Activated T-cell treated with anti-CD3 and anti-CD28 coated beads, Interleukin-2, amount 50 U/mL, for 72 hours (primary cell): ENCODE results near the gene RAB15. TPM values are rescaled to one million over a fixed set of nuclear protein-coding genes. Genes with fewer than 3 reads are reported as not detected.

Experiments
- ATAC-seq, 2 donors: fragments of 150-1000 bp; cut with Tn5 transposase; replicated peaks in 1 of 2; 2 replicates each; pipeline ENCODE4 v1.10.0; 2021; ENCODE audit warnings: moderate library complexity in 2 of 2, mild to moderate bottlenecking in 1 of 2
- DNase-seq, 2 donors: peaks; one replicate each; pipeline ENCODE4 v3.0.0; 2021 to 2022; ENCODE audit warnings: mixed read lengths in 1 of 2
- H3K27ac Mint-ChIP-seq: one replicate; pipeline ENCODE4 v1.8.0; 2022; ENCODE audit warnings: mild to moderate bottlenecking, moderate library complexity, mixed read lengths
- H3K27me3 Mint-ChIP-seq: one replicate; pipeline ENCODE4 v1.8.0; 2022; ENCODE audit warnings: low read depth, mixed read lengths
- H3K36me3 Mint-ChIP-seq, 2 donors: one replicate each; pipeline ENCODE4 v1.8.0; 2022; ENCODE audit warnings: mixed read lengths in 2 of 2, mild to moderate bottlenecking in 1 of 2; ENCODE audit not compliant: insufficient read depth in 2 of 2
- H3K4me1 Mint-ChIP-seq: one replicate; pipeline ENCODE4 v1.8.0; 2022; ENCODE audit warnings: low read depth, mixed read lengths
- H3K4me3 Mint-ChIP-seq, 2 donors: one replicate each; pipeline ENCODE4 v1.8.0; 2022; ENCODE audit warnings: mild to moderate bottlenecking in 2 of 2, mixed read lengths in 2 of 2, moderate library complexity in 2 of 2
- H3K9me3 Mint-ChIP-seq, 2 donors: one replicate each; pipeline ENCODE4 v1.8.0; 2022; ENCODE audit warnings: mixed read lengths in 2 of 2
- total RNA-seq, 2 donors: library from RNA; stranded (reverse); gene quantifications; one replicate each; pipeline ENCODE4 v1.2.3, GENCODE V29; 2022

RAB15 gene
- total RNA-seq: 1 to 10 TPM; 4.4 to 6.0 TPM

DNA sequence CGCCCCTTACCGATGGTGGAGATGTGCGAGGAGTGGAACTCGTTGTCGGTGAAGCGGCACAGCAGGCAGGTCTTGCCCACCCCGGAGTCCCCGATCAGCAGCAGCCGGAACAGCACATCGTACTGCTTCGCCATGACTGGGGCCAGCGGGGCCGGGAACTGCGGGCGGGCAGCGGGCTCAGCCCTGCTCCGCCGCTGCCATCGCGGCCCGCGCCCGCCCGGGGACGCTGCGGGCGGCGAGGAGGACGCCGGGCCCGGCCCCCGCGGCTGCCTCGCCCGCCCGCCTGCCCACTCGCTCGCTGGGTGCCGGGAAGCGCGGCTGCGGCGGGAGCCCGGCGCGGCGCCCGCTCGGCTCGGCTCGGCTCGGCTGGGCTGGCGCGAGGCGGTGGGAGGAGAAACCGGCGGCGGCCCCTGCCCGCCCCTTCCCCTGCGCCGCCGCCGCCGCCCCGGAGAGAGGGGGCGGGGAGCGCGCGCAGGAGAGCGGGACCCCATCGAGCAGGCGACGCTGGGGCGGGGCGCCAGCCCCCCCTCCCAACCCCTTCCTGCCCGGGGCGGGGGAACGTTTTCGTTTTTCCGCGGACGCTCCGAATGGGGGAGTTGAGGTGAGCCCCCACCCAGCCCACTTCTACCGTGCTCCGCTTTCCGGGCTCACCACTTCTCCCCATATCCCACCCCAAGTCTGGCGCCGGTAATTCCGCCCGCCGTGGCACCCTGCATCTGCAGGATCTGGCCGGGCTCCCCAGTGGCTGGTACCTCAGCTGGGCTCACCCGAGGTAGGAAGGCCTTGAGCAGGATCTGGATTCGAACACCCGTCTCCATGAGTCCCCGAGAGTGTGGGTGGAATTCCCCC is at the start of gene RAB15:
TSS of gene RAB15 (minus strand) at position 394 of the 849 bp plus-strand sequence. CDS start at position 134, 260 bp downstream.
- H3K9me3 Mint-ChIP-seq: no peaks in the 10 kb centered on the region
- H3K27me3 Mint-ChIP-seq: no peaks in the 10 kb centered on the region
- no peaks in the 10 kb centered on the region for H3K36me3 Mint-ChIP-seq
- ATAC-seq (peak; percentile 81 to 87), DNase-seq (peak; percentile 53 to 58)
- peak within 1 kb of the TSS; percentile 79 for H3K27ac Mint-ChIP-seq
- peak within 1 kb of the TSS; percentile 86 to 88 for H3K4me3 Mint-ChIP-seq
- H3K4me1 Mint-ChIP-seq: peaks cover 7% of the 10 kb centered on the region

DNA sequence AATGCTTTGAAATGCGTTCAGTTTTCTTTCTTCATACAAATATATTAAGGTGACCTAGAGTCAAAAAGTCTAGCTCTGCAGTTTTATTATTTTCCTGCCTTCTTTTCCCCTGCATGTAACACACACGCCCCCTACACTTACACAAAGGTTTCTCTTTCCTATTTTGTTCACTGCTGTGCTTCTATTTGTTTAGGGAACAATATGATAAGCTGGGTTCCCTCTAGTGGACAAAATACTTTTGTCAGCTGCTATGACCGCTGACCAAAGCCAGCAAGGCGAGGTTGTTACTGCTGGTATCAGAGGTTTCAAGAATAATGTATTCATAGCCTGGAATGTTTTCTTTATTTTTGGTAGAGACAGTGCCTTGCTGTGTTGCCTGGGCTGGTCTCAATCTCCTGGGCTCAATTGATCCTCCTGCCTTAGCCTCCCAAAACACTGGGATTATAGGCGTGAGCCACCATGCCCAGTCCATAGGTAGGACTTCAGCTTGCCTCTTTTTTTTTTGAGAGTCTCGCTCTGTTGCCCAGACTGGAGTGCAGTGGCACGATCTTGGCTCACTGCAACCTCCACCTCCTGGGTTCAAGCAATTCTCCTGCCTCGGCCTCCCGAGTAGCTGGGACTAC is 47.9 kb upstream of the RAB15 start:
- ATAC-seq (no peak), DNase-seq (no peak)
- no peaks in the 10 kb centered on the region for H3K9me3 Mint-ChIP-seq
- H3K4me1 Mint-ChIP-seq: no peaks in the 10 kb centered on the region
- H3K27me3 Mint-ChIP-seq: no peaks in the 10 kb centered on the region
- peaks cover 1 to 7% of the 10 kb centered on the region in 2 donors for H3K36me3 Mint-ChIP-seq
- no peak overlapping the region for H3K27ac Mint-ChIP-seq
- no peak overlapping the region for H3K4me3 Mint-ChIP-seq

DNA sequence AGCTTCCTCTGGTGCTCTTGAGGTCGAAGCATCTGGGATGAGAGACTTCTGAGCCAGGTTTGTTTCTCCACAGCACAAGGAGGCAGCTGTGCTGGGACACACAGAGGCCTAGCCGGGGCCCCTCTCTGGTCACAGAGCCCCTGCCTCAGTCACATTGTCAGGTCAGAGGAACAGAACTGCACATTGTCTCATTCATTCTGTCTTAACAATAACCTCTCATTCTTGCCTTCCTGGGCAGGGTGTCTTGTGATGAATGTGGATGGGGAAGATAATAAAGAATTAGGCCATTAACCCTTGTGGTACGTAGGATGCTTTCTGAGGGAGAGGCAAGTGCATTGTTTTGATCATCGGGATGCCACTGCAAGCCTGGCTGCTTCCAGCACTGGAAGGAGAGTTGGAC is 44.3 kb upstream of the RAB15 start:
- Mint-ChIP-seq H3K4me3 (no peak overlapping the region), H3K27me3 (no peaks in the 10 kb centered on the region), H3K36me3 (peaks cover 1 to 7% of the 10 kb centered on the region in 2 donors), H3K27ac (no peak overlapping the region), H3K9me3 (no peaks in the 10 kb centered on the region), H3K4me1 (no peaks in the 10 kb centered on the region)
- ATAC-seq (no peak), DNase-seq (no peak)

DNA sequence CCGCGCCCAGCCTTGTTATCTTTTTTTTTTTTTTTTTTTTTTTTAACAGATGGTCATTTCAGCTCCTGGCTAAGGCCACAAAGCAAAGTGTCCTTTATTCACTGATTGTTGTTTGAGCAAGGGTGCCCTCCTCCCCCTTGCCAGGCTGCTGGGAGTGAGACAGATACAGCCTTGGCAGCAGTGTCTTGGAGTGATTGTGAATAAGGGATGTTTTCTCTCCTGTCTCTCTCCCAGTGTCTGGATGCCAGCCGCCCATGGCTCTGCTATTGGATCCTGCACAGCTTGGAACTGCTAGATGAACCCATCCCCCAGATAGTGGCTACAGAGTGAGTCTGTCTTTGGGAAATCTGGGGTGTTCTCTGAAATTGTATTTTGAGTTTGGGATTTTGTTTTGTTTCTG is 43.3 kb upstream of the RAB15 start:
- Mint-ChIP-seq H3K9me3 (no peaks in the 10 kb centered on the region), H3K27me3 (no peaks in the 10 kb centered on the region), H3K36me3 (peaks cover 1 to 8% of the 10 kb centered on the region in 2 donors), H3K4me1 (no peaks in the 10 kb centered on the region), H3K27ac (no peak overlapping the region), H3K4me3 (no peak overlapping the region)
- no peak for ATAC-seq
- DNase-seq: no peak

DNA sequence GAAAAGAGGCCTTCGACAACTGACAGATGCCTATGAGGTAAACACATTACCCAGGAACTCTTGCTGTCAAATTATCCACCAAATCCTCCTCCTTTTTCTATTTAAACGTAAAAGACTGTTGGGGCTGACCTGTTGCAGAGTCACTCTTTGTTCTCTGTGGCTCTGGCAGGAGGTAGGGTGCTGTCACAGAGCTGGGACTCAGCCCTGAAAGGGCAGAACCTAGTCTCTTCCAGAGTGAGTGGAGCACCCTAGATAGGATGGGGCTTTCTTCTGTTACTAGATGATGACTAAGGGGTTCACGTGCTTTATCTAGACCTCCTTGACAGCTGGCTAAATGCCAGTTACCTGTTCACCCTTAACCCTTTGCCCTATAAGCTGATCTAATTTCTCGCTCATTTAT is 40.2 kb upstream of the RAB15 start:
- no peaks in the 10 kb centered on the region for H3K27me3 Mint-ChIP-seq
- H3K27ac Mint-ChIP-seq: no peak overlapping the region
- no peaks in the 10 kb centered on the region for H3K9me3 Mint-ChIP-seq
- DNase-seq (no peak), ATAC-seq (no peak)
- no peaks in the 10 kb centered on the region for H3K4me1 Mint-ChIP-seq
- H3K4me3 Mint-ChIP-seq: no peak overlapping the region
- peaks cover 1 to 8% of the 10 kb centered on the region in 2 donors for H3K36me3 Mint-ChIP-seq

DNA sequence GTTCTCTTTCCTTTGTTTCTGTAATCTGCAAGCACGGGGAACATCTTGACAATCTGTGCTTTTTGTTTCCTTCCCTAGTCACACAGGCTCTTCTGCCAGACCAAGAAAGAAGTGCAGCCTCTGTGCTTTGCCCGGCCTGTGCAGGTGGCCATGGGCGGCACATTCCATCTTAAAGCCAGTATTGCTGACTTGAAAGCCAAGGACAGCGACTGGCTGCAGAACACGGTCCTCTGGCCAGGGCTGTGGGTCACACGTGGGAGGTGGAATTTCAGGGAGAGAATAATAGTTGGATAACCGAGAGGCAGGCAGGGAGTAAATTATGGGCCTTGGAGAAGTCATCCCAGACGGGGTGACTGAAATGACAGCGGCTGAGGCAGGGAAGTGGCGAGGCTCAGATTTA is 39.4 kb upstream of the RAB15 start:
- Mint-ChIP-seq H3K27ac (no peak overlapping the region), H3K27me3 (no peaks in the 10 kb centered on the region), H3K9me3 (no peaks in the 10 kb centered on the region), H3K4me3 (no peak overlapping the region), H3K36me3 (peaks cover 1 to 8% of the 10 kb centered on the region in 2 donors), H3K4me1 (no peaks in the 10 kb centered on the region)
- DNase-seq (no peak), ATAC-seq (no peak)

DNA sequence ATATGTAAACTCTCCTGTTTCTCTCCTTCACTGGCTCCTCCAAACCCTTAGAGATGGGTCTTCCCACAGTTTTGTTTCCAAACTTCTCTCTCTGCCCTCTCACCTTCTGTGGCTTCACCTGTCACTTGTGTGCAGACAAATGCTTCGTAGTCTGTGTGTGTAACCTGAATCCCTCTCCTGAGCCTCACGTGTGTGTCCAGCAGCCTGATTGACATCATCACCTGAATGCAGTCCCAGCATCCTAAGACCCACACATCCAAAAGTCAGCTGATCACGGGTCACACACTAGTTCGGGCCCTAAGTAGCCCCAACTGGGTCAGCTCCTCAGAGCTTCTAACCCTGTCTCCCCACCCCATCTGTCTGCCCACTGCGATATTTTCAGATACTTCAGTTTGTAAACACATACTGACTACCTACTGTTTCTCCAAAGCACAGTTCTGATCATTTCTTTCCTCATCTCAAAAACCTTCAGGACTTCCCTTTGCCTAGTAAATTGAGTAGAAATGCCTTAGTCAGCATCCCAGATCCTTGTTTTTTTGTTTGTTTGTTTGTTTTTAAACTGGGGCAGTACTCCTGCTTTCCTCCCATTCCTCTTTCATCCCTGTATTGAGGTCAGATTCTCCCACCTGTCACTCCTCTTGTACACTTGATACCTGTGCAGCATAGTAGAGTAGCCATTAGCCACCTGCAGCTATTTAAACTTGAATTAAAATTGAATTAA is 38.2 kb upstream of the RAB15 start:
- H3K4me1 Mint-ChIP-seq: peaks cover 7% of the 10 kb centered on the region
- no peak for DNase-seq
- H3K27ac Mint-ChIP-seq: no peak overlapping the region
- H3K36me3 Mint-ChIP-seq: peaks cover 0 to 2% of the 10 kb centered on the region in 2 donors
- no peaks in the 10 kb centered on the region for H3K27me3 Mint-ChIP-seq
- no peaks in the 10 kb centered on the region for H3K9me3 Mint-ChIP-seq
- H3K4me3 Mint-ChIP-seq: no peak overlapping the region
- no peak for ATAC-seq

DNA sequence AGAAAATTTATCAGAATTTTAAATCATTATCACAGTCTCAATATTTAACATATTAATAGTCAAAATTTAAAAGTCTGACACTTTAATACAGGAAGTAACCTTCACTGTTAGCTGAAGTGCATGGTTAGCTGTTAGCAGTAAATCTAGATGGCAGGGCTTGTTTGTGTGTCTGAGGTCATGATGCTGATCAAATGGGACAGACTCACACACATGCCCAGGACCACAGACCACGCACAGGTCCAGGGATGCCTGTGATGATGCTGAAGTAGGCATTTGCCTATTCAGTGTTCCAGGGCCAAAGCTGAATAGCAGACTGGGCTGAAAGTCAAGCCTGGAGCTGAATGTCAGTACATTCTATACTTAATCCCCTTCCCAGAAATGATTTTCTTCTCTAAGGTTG is 35.1 kb upstream of the RAB15 start:
- H3K4me1 Mint-ChIP-seq: peaks cover 34% of the 10 kb centered on the region
- no peak for ATAC-seq
- no peak overlapping the region for H3K27ac Mint-ChIP-seq
- peaks cover 0 to 4% of the 10 kb centered on the region in 2 donors for H3K36me3 Mint-ChIP-seq
- H3K27me3 Mint-ChIP-seq: no peaks in the 10 kb centered on the region
- H3K9me3 Mint-ChIP-seq: no peaks in the 10 kb centered on the region
- no peak overlapping the region for H3K4me3 Mint-ChIP-seq
- DNase-seq: no peak

DNA sequence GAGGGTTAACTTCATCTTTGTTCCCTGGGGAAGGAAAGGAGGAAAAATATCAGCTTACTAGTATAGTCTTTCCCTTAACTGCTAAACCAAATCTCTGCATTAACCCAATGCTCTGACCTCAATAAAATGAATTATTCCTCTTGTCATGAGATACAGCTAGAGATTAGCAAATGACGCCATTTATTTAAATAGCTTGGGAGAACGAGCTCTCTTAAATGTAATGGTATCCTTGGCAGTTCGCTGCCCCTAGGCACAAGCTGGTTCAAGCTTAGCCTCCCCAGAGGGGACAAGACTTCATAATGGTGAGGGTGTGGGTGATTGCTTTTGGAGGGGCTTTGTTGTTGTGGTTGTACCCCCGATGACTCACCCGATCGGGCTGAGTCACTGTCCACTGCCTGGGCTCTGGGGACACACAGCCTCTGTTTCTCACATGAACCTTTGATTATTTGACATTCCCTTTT is 34.2 kb upstream of the RAB15 start:
- H3K9me3 Mint-ChIP-seq: no peaks in the 10 kb centered on the region
- ATAC-seq (no peak), DNase-seq (no peak)
- peak overlapping the region; percentile 33 for H3K27ac Mint-ChIP-seq
- H3K4me1 Mint-ChIP-seq: peaks cover 43% of the 10 kb centered on the region
- peaks cover 2 to 4% of the 10 kb centered on the region in 2 donors for H3K36me3 Mint-ChIP-seq
- H3K27me3 Mint-ChIP-seq: no peaks in the 10 kb centered on the region
- no peak overlapping the region for H3K4me3 Mint-ChIP-seq

DNA sequence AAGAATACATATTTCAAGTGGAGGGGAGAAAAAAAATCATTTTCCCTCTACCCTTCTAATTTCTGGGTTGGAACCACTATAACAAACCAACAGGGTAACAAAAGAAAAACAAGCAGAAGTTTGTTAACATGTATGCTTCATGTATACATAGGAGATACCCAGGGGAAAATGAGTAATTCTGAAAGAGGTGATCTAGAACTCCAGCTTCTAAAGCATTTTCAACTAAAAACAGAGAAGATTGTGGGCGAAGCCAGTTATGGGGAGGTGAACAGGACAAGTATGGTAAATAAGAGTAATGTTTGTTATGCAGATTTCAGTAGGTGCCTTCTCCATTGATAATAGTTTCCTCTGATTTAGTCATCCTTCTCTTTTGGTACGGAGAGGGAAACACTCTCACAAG is 31.3 kb upstream of the RAB15 start:
- Mint-ChIP-seq H3K9me3 (no peaks in the 10 kb centered on the region), H3K27ac (peak overlapping the region; percentile 63), H3K4me3 (peak overlapping the region; percentile 4 to 41), H3K27me3 (no peaks in the 10 kb centered on the region), H3K36me3 (peaks cover 2 to 3% of the 10 kb centered on the region in 2 donors), H3K4me1 (peaks cover 70% of the 10 kb centered on the region)
- ATAC-seq (peak; percentile 84 to 88), DNase-seq (no peak)

DNA sequence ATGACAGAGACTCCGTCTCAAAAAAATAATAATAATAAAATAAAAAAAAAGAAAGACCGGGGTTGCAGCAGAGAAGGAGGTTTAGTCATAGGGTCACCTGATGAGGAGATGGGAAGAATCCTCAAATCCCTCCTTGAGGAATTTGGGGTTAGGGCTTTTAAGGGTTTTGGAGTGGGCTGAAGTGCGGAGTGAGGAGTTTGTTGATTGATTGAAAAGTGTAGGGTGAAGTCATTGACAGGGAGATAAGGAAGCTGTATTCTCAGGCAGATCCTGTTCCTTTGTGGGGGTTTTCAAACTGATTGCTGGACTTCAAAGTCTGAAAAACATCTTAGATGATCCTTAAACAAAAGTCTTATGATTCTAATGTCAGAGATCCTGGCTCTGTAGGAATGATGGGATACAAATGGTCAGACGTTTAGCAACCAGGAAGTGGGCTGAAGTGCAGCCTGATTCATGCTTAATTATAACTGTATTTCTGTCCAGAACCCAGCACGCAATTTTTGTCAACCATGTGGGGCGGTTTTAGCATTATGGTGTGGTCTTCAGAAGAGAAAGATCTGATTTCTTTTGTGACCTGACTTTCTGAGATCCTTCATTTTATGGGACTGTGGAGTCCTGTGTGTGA is 30.6 kb upstream of the RAB15 start:
- Mint-ChIP-seq H3K27me3 (no peaks in the 10 kb centered on the region), H3K4me3 (peak overlapping the region; percentile 34 to 41), H3K36me3 (peaks cover 2 to 3% of the 10 kb centered on the region in 2 donors), H3K9me3 (no peaks in the 10 kb centered on the region), H3K27ac (peak overlapping the region; percentile 63), H3K4me1 (peaks cover 77% of the 10 kb centered on the region)
- no peak for ATAC-seq
- no peak for DNase-seq

DNA sequence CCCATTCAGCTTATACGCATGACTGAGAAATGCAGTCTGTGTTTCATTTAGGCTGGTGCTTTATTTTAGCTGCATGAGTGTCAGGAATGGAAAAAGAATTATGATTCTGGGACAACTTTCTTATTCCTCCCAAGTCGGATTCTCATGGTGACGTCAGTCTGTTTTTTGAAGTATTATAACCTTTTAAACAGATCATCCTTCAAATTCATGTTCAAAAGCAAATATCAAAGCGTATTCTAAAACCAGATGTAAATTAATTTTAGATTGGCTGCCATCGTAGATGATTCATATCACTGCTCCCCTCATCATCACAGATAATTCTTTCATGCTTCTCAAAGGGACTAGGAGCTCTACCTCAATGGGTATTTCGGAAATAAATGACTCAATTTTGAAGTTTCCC is 29.6 kb upstream of the RAB15 start:
- ATAC-seq (no peak), DNase-seq (no peak)
- H3K36me3 Mint-ChIP-seq: peaks cover 2 to 3% of the 10 kb centered on the region in 2 donors
- H3K27ac Mint-ChIP-seq: peak overlapping the region; percentile 64
- H3K4me3 Mint-ChIP-seq: peak overlapping the region in 1 of 2 donors; percentile 54
- H3K4me1 Mint-ChIP-seq: peaks cover 87% of the 10 kb centered on the region
- H3K27me3 Mint-ChIP-seq: no peaks in the 10 kb centered on the region
- H3K9me3 Mint-ChIP-seq: no peaks in the 10 kb centered on the region
